DND-41 (cell line): ENCODE results near the gene PACS1.

Experiments used
- ATAC-seq: fragments of 200-7000 bp; cut with Tn5 transposase; 3 replicates; pipeline ENCODE4 v1.9.1; 2021; ENCODE audit warnings: low read depth; ENCODE audit not compliant: insufficient read depth
- DNase-seq: peaks from one replicate; pipeline ENCODE4 v3.0.0-alpha.2; 2020
- H2AFZ ChIP-seq: 2 replicates; pipeline ENCODE4 v1.6.0; 2012; ENCODE audit warnings: low read depth, low read length
- H3K27ac ChIP-seq: 2 replicates; pipeline ENCODE4 v1.5.1; 2012; ENCODE audit warnings: low read length, inconsistent platforms
- H3K27me3 ChIP-seq: fragments of 200-600 bp; sonication (generic); 2 replicates; pipeline ENCODE4 v1.6.0; 2012; ENCODE audit warnings: low read length, mild to moderate bottlenecking, inconsistent platforms; ENCODE audit not compliant: insufficient read depth, poor library complexity
- H3K36me3 ChIP-seq: 2 replicates; pipeline ENCODE4 v1.5.1; 2012; ENCODE audit warnings: low read length, inconsistent platforms; ENCODE audit not compliant: insufficient read depth
- H3K4me1 ChIP-seq: 2 replicates; pipeline ENCODE4 v1.5.1; 2012; ENCODE audit warnings: mild to moderate bottlenecking, low read length; ENCODE audit not compliant: insufficient read depth
- H3K4me2 ChIP-seq: 2 replicates; pipeline ENCODE4 v1.6.0; 2012; ENCODE audit warnings: mild to moderate bottlenecking, moderate library complexity, low read length, inconsistent platforms; ENCODE audit not compliant: insufficient read depth
- H3K4me3 ChIP-seq, 2 experiments: fragments of 200-600 bp in 1 of 2; shearing (Covaris generic) in 1 of 2; 2 replicates each; pipeline ENCODE4 v1.5.1; 2012 to 2016; ENCODE audit warnings: inconsistent platforms in 2 of 2, low read length in 2 of 2, mild to moderate bottlenecking in 2 of 2, low read depth in 1 of 2, moderate library complexity in 1 of 2
- H3K79me2 ChIP-seq: 2 replicates; pipeline ENCODE4 v1.6.0; 2012; ENCODE audit warnings: low read length, inconsistent platforms; ENCODE audit not compliant: insufficient read depth
- H3K9ac ChIP-seq: 2 replicates; pipeline ENCODE4 v1.6.0; 2012; ENCODE audit warnings: low read depth, mild to moderate bottlenecking, inconsistent platforms, low read length, moderate library complexity
- H3K9me3 ChIP-seq: 2 replicates; pipeline ENCODE4 v1.5.1; 2012; ENCODE audit warnings: low read length, moderate library complexity, mild to moderate bottlenecking, inconsistent platforms; ENCODE audit not compliant: insufficient read depth, severe bottlenecking
- H4K20me1 ChIP-seq: 2 replicates; pipeline ENCODE4 v1.6.0; 2012; ENCODE audit warnings: low read length; ENCODE audit not compliant: insufficient read depth
- CTCF ChIP-seq: IDR thresholded peaks from 2 replicates; pipeline ENCODE4 v1.5.1; 2012; ENCODE audit warnings: borderline replicate concordance, low read length, moderate library complexity, mild to moderate bottlenecking; ENCODE audit not compliant: poor library complexity, severe bottlenecking; ENCODE audit errors: extremely low read depth
- EZH2 ChIP-seq: IDR thresholded peaks from 3 replicates; pipeline ENCODE4 v1.6.1; 2012; ENCODE audit warnings: borderline replicate concordance, low read depth, mild to moderate bottlenecking, moderate library complexity, low read length, inconsistent platforms; ENCODE audit not compliant: severe bottlenecking

Gene PACS1

DNA sequence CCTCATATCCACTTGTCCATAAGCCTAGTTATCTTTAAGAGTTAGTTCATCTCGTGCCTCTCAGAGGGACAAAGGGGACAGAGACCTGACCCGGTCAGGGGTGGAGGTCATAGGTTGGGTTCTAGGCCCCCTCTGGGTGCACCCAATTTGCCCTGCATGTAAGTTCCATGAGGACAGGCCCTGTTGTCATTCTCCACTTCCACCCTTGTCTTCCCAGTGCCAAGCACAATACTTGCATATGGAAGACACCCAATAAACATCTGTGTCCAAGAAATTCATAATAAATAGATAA, 220.2 kb downstream of the PACS1 start:
- H3K4me3 ChIP-seq = peak overlapping the region in 1 of 2 experiments; percentile 96; a peak in 3 of 4 replicates
- no peaks in the 10 kb centered on the region for H3K27me3 ChIP-seq
- H3K27ac ChIP-seq = no peak overlapping the region

GRCh38 chr11:66291303-66291705, 221.2 kb downstream of the PACS1 start:
- Histone ChIP-seq H3K4me1 (peaks cover 33% of the 10 kb centered on the region), H3K27me3 (no peaks in the 10 kb centered on the region), H3K36me3 (no peaks in the 10 kb centered on the region), H3K9ac (no peak overlapping the region), H3K4me2 (no peak overlapping the region), H3K27ac (no peak overlapping the region), H3K79me2 (peaks cover 14% of the 10 kb centered on the region), H3K4me3 (no peak overlapping the region), H4K20me1 (peaks cover 6% of the 10 kb centered on the region; the same call in 1 of the 2 replicates), H2AFZ (no peak overlapping the region), H3K9me3 (no peaks in the 10 kb centered on the region)
- TF ChIP-seq CTCF = no peak
- TF ChIP-seq EZH2 = no peak
- no peak for DNase-seq
- ATAC-seq = no peak

More for the DNA sequence above, 220.2 kb downstream of the PACS1 start:
- Histone ChIP-seq H3K4me1 (peaks cover 33% of the 10 kb centered on the region), H3K9me3 (no peaks in the 10 kb centered on the region), H3K4me2 (peak overlapping the region; percentile 84), H3K9ac (peak overlapping the region; percentile 53; the same call in 1 of the 2 replicates), H2AFZ (0 out of 2 replicates have a peak overlapping the region, but pooled peaks have one; percentile 15), H3K36me3 (no peaks in the 10 kb centered on the region), H3K79me2 (peaks cover 14% of the 10 kb centered on the region), H4K20me1 (peaks cover 8% of the 10 kb centered on the region; the same call in 1 of the 2 replicates)
- ATAC-seq (no peak), DNase-seq (no peak)
- TF ChIP-seq EZH2 = no peak
- TF ChIP-seq CTCF = no peak

GRCh38 chr11:66291706-66292542, 221.9 kb downstream of the PACS1 start, which contains the start of gene TMEM151A:
Gene TMEM151A (plus strand): TSS chr11:66291894. CDS start chr11:66292014, 120 bp downstream.
- H3K9me3 ChIP-seq = no peaks in the 10 kb centered on the region
- H2AFZ ChIP-seq = no peak within 1 kb of the TSS
- H3K79me2 ChIP-seq = peaks cover 14% of the 10 kb centered on the region
- 0 out of 2 replicates have a peak within 1 kb of the TSS, but pooled peaks have one; percentile 84 for H3K4me2 ChIP-seq
- TF ChIP-seq CTCF = no peak
- TF ChIP-seq EZH2 = no peak
- no peak for ATAC-seq
- peaks cover 6% of the 10 kb centered on the region; the same call in 1 of the 2 replicates for H4K20me1 ChIP-seq
- H3K4me1 ChIP-seq = peaks cover 33% of the 10 kb centered on the region
- H3K9ac ChIP-seq = no peak within 1 kb of the TSS
- no peak within 1 kb of the TSS for H3K27ac ChIP-seq
- no peak for DNase-seq
- H3K4me3 ChIP-seq = no peak within 1 kb of the TSS
- no peaks in the 10 kb centered on the region for H3K27me3 ChIP-seq
- no peaks in the 10 kb centered on the region for H3K36me3 ChIP-seq
